DMS53 (cell line): ENCODE results near the gene PHRF1.
"Not testable (repeated sequence)": the region's sequence is repeated elsewhere in the genome, so short reads cannot be mapped to it uniquely, and the experiment has no call there.

Experiments
- DNase-seq: peaks from one replicate; lab custom pipeline; 2025; lab: John Stamatoyannopoulos, UW

PHRF1 gene

DNA sequence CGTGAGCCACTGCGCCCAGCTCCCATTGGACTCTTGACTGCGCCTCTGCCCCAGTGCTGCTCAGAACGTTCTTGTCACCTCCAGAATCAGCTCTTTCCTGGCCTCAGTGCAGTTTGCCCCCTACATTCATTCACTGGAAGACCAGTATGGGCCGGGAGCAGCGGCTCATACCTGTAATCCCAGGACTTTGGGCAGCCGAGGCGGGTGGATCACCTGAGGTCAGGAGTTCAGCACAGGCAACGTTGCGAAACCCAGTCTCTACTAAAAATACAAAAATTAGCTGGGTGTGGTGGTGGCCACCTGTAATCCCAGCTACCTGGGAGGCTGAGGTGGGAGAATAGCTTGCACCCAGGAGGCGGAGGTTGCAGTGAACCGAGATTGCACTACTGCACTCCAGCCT is 78.2 kb downstream of the PHRF1 start:
- not testable (repeated sequence) for DNase-seq

DNA sequence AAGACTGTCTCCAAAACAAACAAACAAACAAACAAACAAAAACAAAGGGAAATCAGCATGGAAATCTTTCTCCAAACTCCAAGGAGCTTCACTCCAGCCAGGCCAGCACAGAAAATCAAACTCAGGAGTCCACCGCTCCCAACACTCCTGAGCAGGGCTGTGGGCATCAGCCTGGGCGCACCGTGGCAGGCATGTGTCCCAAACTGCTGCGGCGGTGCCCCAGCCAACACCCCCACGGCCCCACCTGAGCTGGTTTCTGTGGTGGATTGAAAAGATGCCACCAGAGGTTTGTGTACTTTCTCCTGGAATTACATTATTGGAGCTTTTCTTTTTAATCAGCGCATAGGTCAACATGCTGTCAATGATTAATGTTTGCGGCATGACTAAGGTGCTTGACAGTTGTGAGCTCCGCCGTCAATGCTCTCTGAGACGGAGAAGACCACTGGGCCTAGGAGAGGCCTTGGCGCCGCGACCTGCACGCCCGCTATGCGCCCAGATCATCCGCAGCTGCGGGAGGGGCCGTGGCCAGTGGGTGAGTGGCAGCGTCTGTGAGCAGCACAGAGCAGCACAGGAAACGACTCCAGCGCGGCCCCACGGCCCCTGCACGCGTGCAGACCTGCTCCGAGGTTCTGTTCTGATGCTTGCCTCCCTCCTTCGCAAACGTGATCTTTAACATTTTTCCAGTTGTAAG is 78.9 kb downstream of the PHRF1 start:
- DNase-seq: peak; percentile 93

DNA sequence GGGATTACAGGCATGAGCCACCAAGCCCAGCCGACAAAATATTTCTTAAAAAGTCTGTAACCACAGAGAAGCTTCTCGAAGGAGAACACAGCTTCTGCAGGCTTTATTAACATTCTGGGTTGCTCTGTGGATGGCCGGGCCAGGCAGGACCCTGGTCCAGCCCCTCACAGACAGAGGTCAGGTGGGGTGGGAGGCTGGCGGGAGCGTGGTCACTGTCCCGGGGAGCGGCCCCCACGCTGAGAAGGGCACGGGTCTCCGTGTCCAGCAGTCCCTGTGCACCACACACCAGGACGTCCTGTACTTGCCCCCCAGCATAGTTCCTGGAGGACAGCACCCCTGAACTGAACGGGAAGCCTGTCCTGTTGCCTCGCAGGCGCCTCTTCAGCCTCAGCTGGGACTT is 80.2 kb downstream of the PHRF1 start:
- DNase-seq: no peak

DNA sequence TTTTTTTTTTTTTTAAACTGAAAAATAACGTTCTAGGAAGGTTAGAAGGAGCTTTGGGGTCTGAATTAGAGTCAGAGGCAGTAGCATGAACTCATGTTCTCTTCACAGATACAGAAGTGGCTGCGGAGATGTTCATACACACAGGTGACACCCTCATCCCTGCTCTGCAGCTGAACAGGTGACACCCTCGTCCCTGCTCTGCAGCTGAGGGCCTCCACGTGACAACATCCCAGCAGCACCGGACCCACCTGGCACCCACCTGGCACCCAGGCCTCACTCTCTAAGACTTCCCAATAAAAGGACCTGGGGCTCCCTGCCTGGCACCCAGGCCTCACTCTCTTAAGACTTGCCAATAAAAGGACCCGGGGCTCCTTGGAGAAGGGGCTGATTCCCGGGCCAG is 80.6 kb downstream of the PHRF1 start:
- DNase-seq: no peak

DNA sequence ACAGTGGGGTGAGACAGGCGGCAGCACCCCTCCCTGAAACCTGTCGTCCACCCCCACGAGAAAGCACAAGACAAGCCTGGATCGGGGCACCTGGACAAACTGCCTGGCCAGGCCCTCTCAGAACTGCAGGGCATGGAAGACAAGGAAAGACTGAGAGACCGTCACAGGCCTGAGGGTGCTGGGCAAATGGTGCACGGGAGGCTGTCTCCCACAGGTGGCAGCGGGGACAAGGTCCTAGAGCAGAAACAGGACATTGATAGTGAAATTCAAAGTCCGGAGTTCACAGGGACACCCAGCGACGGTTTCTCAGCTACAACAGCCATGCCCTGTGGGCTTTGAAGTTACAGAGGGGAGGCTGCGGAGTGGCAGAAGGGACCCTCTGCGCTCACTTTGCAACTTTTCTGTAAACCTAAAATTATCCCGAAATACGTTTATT is 81.4 kb downstream of the PHRF1 start:
- DNase-seq: no peak

DNA sequence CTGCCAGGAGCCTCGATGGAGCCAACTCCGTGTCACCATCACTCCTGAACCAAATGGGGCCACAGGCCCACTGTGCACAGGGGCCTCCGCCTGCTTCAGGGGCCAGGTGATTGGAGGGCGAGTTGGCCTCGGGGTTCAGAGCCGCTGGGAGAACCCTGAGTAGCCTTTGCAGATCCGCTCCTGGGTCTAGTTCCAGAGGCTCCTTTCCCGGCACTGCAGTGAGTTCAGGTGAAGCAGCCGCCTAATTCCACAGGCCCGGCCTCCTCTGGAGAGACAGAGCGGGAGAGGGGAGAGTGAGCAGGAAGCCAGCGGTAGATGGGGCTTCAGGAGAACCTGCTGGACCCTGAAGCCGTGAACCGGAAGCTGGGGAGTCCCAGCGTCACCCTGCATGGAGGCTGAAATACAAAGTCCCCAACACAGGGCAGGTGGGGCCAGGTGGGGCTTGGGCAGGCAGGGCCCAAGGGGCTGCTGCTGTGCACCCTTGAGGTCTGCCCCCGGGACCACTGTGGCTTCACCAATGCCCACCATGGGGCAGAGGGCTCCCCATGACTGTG is 83.3 kb downstream of the PHRF1 start:
- DNase-seq: no peak

DNA sequence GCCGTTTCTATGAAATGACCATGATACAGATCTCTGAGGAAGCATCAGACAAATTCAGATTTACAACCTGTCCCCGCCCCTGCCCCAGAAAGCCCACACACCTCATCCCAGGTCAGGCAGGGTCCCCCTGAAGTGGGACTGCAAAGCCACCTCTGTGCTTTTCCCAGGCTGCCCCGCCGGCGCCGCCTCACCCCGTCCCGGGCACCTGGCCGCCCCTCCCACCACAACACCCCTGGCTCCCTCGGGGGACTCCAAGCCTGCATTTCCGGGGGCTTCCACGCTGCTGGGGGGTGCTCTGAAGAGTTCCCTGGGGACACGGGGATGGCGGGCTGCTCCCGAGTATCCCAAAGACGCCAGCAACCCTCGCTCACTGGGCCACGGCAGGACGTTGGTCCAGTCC is 84.0 kb downstream of the PHRF1 start:
- DNase-seq: no peak

DNA sequence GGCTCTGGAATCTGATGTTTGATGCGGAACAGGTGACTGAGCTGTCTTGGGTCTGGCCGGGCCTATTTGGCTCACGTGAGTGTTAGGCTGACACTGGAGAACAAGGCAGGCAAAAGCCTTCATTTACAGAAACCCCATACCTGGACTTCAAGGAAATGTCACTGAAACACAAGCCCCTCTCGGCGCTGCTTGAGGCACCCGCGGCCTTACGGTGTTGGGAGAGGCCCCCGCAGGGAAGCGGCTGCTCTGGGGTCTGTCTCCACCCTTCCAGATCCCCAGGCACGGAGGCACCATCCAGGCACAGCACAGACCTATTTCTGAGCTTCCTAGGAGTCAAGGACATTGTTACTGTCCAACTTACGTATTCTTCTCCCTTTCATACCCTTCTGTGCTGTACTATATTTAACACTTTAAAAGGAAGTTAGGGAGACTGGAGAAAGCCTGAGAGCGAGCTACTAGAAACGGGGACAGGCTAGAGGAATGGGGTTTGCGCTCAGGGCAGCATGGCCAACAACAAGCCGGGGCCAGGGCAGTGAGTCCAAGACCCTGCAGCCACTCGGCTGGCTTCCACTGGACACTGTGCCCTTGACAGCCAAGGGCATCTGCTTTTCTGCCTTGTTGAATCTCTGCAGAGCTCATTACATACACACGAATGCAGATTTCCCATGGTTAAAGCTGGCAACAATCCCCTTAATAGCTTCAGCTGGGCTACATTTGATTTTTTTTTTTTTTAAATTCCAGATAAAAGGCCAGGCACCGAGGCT is 84.6 kb downstream of the PHRF1 start:
- no peak for DNase-seq
